CD4-positive, CD25-positive, alpha-beta regulatory T cell (primary cell): ENCODE data around the gene PLK3. TPM values are rescaled to one million over a fixed set of nuclear protein-coding genes. Genes with fewer than 3 reads are reported as not detected.

Experiments used
- ATAC-seq, 2 donors: fragments of 150-1000 bp; cut with Tn5 transposase; one replicate each; pipeline ENCODE4 v1.10.0; 2021; ENCODE audit warnings: low read depth in 2 of 2, moderate number of reproducible peaks in 2 of 2, moderate library complexity in 1 of 2
- DNase-seq, 3 donors: peaks; one replicate each; pipeline versions ENCODE4 v3.0.0 to v3.0.0-alpha.2; 2012 to 2022; ENCODE audit warnings: mixed read lengths in 1 of 3
- H3K27ac ChIP-seq: one replicate; pipeline ENCODE4 v1.7.0; 2013; ENCODE audit warnings: mild to moderate bottlenecking, low read length; ENCODE audit not compliant: insufficient read depth, poor library complexity, severe bottlenecking
- H3K27me3 ChIP-seq: one replicate; pipeline ENCODE4 v1.7.0; 2013; ENCODE audit warnings: low read length; ENCODE audit not compliant: control insufficient read depth, insufficient read depth
- H3K36me3 ChIP-seq: one replicate; pipeline ENCODE4 v1.7.0; 2013; ENCODE audit warnings: mild to moderate bottlenecking, low read length, moderate library complexity; ENCODE audit not compliant: control insufficient read depth, insufficient read depth
- H3K4me1 ChIP-seq: 2 replicates; pipeline ENCODE4 v1.7.0; 2013; ENCODE audit warnings: mild to moderate bottlenecking, low read length; ENCODE audit not compliant: insufficient read depth, control insufficient read depth, poor library complexity, severe bottlenecking
- H3K4me3 ChIP-seq: one replicate; pipeline ENCODE4 v1.7.0; 2013; ENCODE audit warnings: low read depth, mild to moderate bottlenecking, low read length, moderate library complexity
- H3K9me3 ChIP-seq, 2 experiments: 1 replicate in 1 of 2; 2 replicates in 1 of 2; pipeline ENCODE4 v1.7.0; 2013; ENCODE audit warnings: low read length in 2 of 2, mild to moderate bottlenecking in 1 of 2, moderate library complexity in 1 of 2; ENCODE audit not compliant: control insufficient read depth in 2 of 2
- H3K27ac Mint-ChIP-seq, 3 donors: one replicate each; pipeline ENCODE4 v1.8.0; 2020 to 2022; ENCODE audit warnings: mild to moderate bottlenecking in 3 of 3, mixed read lengths in 3 of 3, moderate library complexity in 2 of 3
- H3K27me3 Mint-ChIP-seq: one replicate; pipeline ENCODE4 v1.8.0; 2022; ENCODE audit warnings: mild to moderate bottlenecking, mixed read lengths
- H3K36me3 Mint-ChIP-seq: one replicate; pipeline ENCODE4 v1.8.0; 2020; ENCODE audit warnings: mixed read lengths
- H3K4me1 Mint-ChIP-seq, 4 donors: one replicate each; pipeline ENCODE4 v1.8.0; 2020 to 2022; ENCODE audit warnings: mixed read lengths in 4 of 4, mild to moderate bottlenecking in 1 of 4
- H3K4me3 Mint-ChIP-seq, 4 donors: one replicate each; pipeline ENCODE4 v1.8.0; 2020 to 2022; ENCODE audit warnings: mild to moderate bottlenecking in 4 of 4, mixed read lengths in 4 of 4, moderate library complexity in 3 of 4
- H3K9me3 Mint-ChIP-seq, 7 donors: one replicate each; pipeline ENCODE4 v1.8.0; 2020 to 2022; ENCODE audit warnings: mixed read lengths in 7 of 7, mild to moderate bottlenecking in 3 of 7, moderate library complexity in 2 of 7
- polyA plus RNA-seq, 4 donors: library from polyadenylated mRNA; unstranded; fragments of 300-500 nt; fragmentation: Illumina TruSeq; gene quantifications; one replicate each; pipeline ENCODE4 v1.2.3, GENCODE V29; 2021
- total RNA-seq: library from RNA; stranded (reverse); gene quantifications from one replicate; pipeline ENCODE4 v1.2.3, GENCODE V29; 2022

Gene PLK3
- total and polyA plus RNA-seq, 5 donors from 2014 or later, result 28.2 to 539 (median 44.4) TPM

GRCh38 chr1:44842862-44843655 lies 42.9 kb downstream of the PLK3 start, which contains the start of gene PTCH2:
PTCH2 (minus strand) TSS chr1:44843253; CDS start chr1:44842932, 321 bp downstream.
- no peak within 1 kb of the TSS for H3K4me3 ChIP-seq

GRCh38 chr1:44846985-44847384 lies 46.8 kb downstream of the PLK3 start:
- Histone ChIP-seq H3K9me3 (no peaks in the 10 kb centered on the region), H3K4me3 (no peak overlapping the region), H3K36me3 (peaks cover 3% of the 10 kb centered on the region), H3K27me3 (peaks cover under 1% of the 10 kb centered on the region), H3K27ac (no peak overlapping the region), H3K4me1 (peaks cover 12% of the 10 kb centered on the region)
- Mint-ChIP-seq H3K27me3 (peaks cover 26% of the 10 kb centered on the region), H3K4me3 (no peak overlapping the region), H3K9me3 (peaks cover 0 to 2% (median 0%) of the 10 kb centered on the region in 7 donors), H3K4me1 (peaks cover 0 to 10% (median 6%) of the 10 kb centered on the region in 4 donors), H3K27ac (peak overlapping the region in 1 of 3 donors; percentile 60), H3K36me3 (peaks cover 14% of the 10 kb centered on the region)
- DNase-seq (no peak), ATAC-seq (no peak)

More at GRCh38 chr1:44842862-44843655, 42.9 kb downstream of the PLK3 start, which contains the start of gene PTCH2:
- Mint-ChIP-seq H3K4me3 (peak within 1 kb of the TSS in 3 of 4 donors; percentile 47 to 63 (median 55)), H3K4me1 (peaks cover 0 to 14% (median 6%) of the 10 kb centered on the region in 4 donors), H3K27me3 (peaks cover 38% of the 10 kb centered on the region), H3K36me3 (peaks cover 9% of the 10 kb centered on the region), H3K27ac (no peak within 1 kb of the TSS), H3K9me3 (peaks cover 0 to 3% (median 0%) of the 10 kb centered on the region in 7 donors)
- ATAC-seq (peak in 1 of 2 donors; percentile 41), DNase-seq (no peak)
- Histone ChIP-seq H3K4me1 (peaks cover 12% of the 10 kb centered on the region), H3K9me3 (no peaks in the 10 kb centered on the region), H3K36me3 (no peaks in the 10 kb centered on the region), H3K27ac (no peak within 1 kb of the TSS), H3K27me3 (peaks cover 7% of the 10 kb centered on the region)

- H3K4me3 ChIP-seq, result no peak overlapping the region
- Mint-ChIP-seq H3K27me3 (peaks cover 17% of the 10 kb centered on the region), H3K36me3 (peaks cover 17% of the 10 kb centered on the region), H3K9me3 (peaks cover 0 to 2% (median 0%) of the 10 kb centered on the region in 7 donors), H3K4me3 (no peak overlapping the region), H3K27ac (no peak overlapping the region), H3K4me1 (peaks cover 0 to 5% (median 3%) of the 10 kb centered on the region in 4 donors)
- peaks cover 5% of the 10 kb centered on the region for H3K36me3 ChIP-seq
- H3K27me3 ChIP-seq, result no peaks in the 10 kb centered on the region
- no peak overlapping the region for H3K27ac ChIP-seq
- DNase-seq, result no peak
- no peak for ATAC-seq
- no peaks in the 10 kb centered on the region for H3K9me3 ChIP-seq
- peaks cover 6% of the 10 kb centered on the region for H3K4me1 ChIP-seq
Measured at GRCh38 chr1:44847845-44848244, 47.7 kb downstream of the PLK3 start.

- Histone ChIP-seq H3K4me3 (no peak overlapping the region), H3K9me3 (no peaks in the 10 kb centered on the region), H3K27me3 (no peaks in the 10 kb centered on the region), H3K4me1 (no peaks in the 10 kb centered on the region), H3K36me3 (peaks cover 8% of the 10 kb centered on the region), H3K27ac (no peak overlapping the region)
- Mint-ChIP-seq H3K4me3 (no peak overlapping the region), H3K4me1 (peaks cover 0 to 5% (median 3%) of the 10 kb centered on the region in 4 donors), H3K27me3 (peaks cover 16% of the 10 kb centered on the region), H3K9me3 (peaks cover 0 to 2% (median 0%) of the 10 kb centered on the region in 7 donors), H3K27ac (no peak overlapping the region), H3K36me3 (peaks cover 21% of the 10 kb centered on the region)
- no peak for ATAC-seq
- DNase-seq, result no peak
Measured at GRCh38 chr1:44848456-44849181, 48.4 kb downstream of the PLK3 start.

- ATAC-seq (no peak), DNase-seq (no peak)
- no peak overlapping the region for H3K4me3 Mint-ChIP-seq
- H3K4me3 ChIP-seq, result no peak overlapping the region
- no peaks in the 10 kb centered on the region for H3K4me1 ChIP-seq
- H3K9me3 ChIP-seq, result no peaks in the 10 kb centered on the region
- H3K27me3 Mint-ChIP-seq, result peaks cover 6% of the 10 kb centered on the region
- peaks cover 0 to 1% (median 0%) of the 10 kb centered on the region in 7 donors for H3K9me3 Mint-ChIP-seq
- peaks cover 8% of the 10 kb centered on the region for H3K36me3 ChIP-seq
- H3K36me3 Mint-ChIP-seq, result peaks cover 26% of the 10 kb centered on the region
- no peaks in the 10 kb centered on the region for H3K27me3 ChIP-seq
- H3K27ac ChIP-seq, result no peak overlapping the region
- H3K27ac Mint-ChIP-seq, result peak overlapping the region in 1 of 3 donors; percentile 54
- peaks cover 0 to 3% (median 2%) of the 10 kb centered on the region in 4 donors for H3K4me1 Mint-ChIP-seq
Measured at GRCh38 chr1:44849575-44850132, 49.5 kb downstream of the PLK3 start.

GRCh38 chr1:44851308-44851707 lies 51.1 kb downstream of the PLK3 start:
- Histone ChIP-seq H3K27me3 (no peaks in the 10 kb centered on the region), H3K4me1 (no peaks in the 10 kb centered on the region), H3K9me3 (no peaks in the 10 kb centered on the region), H3K4me3 (no peak overlapping the region), H3K36me3 (peaks cover 8% of the 10 kb centered on the region), H3K27ac (no peak overlapping the region)
- no peak for ATAC-seq
- no peak overlapping the region for H3K4me3 Mint-ChIP-seq
- peaks cover 0 to 3% (median under 1%) of the 10 kb centered on the region in 4 donors for H3K4me1 Mint-ChIP-seq
- DNase-seq, result no peak
- peaks cover 0 to 1% (median 0%) of the 10 kb centered on the region in 7 donors for H3K9me3 Mint-ChIP-seq
- H3K27me3 Mint-ChIP-seq, result no peaks in the 10 kb centered on the region
- peaks cover 36% of the 10 kb centered on the region for H3K36me3 Mint-ChIP-seq
- H3K27ac Mint-ChIP-seq, result peak overlapping the region in 1 of 3 donors; percentile 48

GRCh38 chr1:44853201-44853600 lies 53.0 kb downstream of the PLK3 start:
- Mint-ChIP-seq H3K27me3 (no peaks in the 10 kb centered on the region), H3K36me3 (peaks cover 43% of the 10 kb centered on the region), H3K27ac (no peak overlapping the region), H3K4me3 (no peak overlapping the region), H3K4me1 (peaks cover 0 to 3% (median under 1%) of the 10 kb centered on the region in 4 donors), H3K9me3 (peaks cover 0 to 1% (median 0%) of the 10 kb centered on the region in 7 donors)
- DNase-seq, result no peak
- ATAC-seq, result no peak
- Histone ChIP-seq H3K27me3 (no peaks in the 10 kb centered on the region), H3K4me1 (no peaks in the 10 kb centered on the region), H3K36me3 (peaks cover 8% of the 10 kb centered on the region), H3K4me3 (no peak overlapping the region), H3K9me3 (no peaks in the 10 kb centered on the region), H3K27ac (no peak overlapping the region)
